Tibial nerve (tissue), 4 donors: ENCODE results near the gene ATP6V0D1. TPM values are rescaled to one million over a fixed set of nuclear protein-coding genes. Genes with fewer than 3 reads are reported as not detected.
"Not testable (repeated sequence)": the region's sequence is repeated elsewhere in the genome, so short reads cannot be mapped to it uniquely, and the experiment has no call there.

Experiments used
- DNase-seq, 2 donors: peaks; one replicate each; pipeline ENCODE4 v3.0.0-alpha.2; 2019; ENCODE audit warnings: low spot score in 2 of 2
- H3K27ac ChIP-seq, 4 donors: fragments of 200-600 bp; sonication (generic) in 3 of 4; one replicate each; pipeline ENCODE4 v1.5.1; 2017 to 2019; ENCODE audit warnings: mild to moderate bottlenecking in 1 of 4
- H3K27me3 ChIP-seq, 2 donors: fragments of 200-600 bp; sonication (generic) in 1 of 2; one replicate each; pipeline versions ENCODE4 v1.5.1 to v1.6.0; 2017 to 2019
- H3K36me3 ChIP-seq, 3 donors: fragments of 200-600 bp; sonication (generic); one replicate each; pipeline ENCODE4 v1.5.1; 2018 to 2019
- H3K4me1 ChIP-seq, 4 donors: fragments of 200-600 bp; sonication (generic) in 3 of 4; one replicate each; pipeline ENCODE4 v1.5.1; 2017 to 2019
- H3K4me3 ChIP-seq, 4 donors: fragments of 200-600 bp; sonication (generic) in 3 of 4; one replicate each; pipeline ENCODE4 v1.5.1; 2017 to 2019; ENCODE audit warnings: mild to moderate bottlenecking in 1 of 4, moderate library complexity in 1 of 4
- H3K9me3 ChIP-seq, 4 donors: fragments of 200-600 bp; sonication (generic) in 3 of 4; one replicate each; pipeline ENCODE4 v1.5.1; 2017 to 2019
- EP300 ChIP-seq, 2 donors: sonication (generic); formaldehyde crosslinking; IDR thresholded peaks; one replicate each; pipeline ENCODE4 v1.6.1; 2017; ENCODE audit warnings: antibody characterized with exemption in 2 of 2, mild to moderate bottlenecking in 1 of 2
- POLR2A ChIP-seq, 2 donors: fragments of 450-650 bp; IDR thresholded peaks; one replicate each; pipeline ENCODE4 v1.6.1; 2017; ENCODE audit warnings: antibody characterized with exemption in 2 of 2, mild to moderate bottlenecking in 2 of 2, moderate library complexity in 2 of 2
- WGBS, 2 donors: methylation state at CpG; one replicate each; pipeline ENCODE4 v1.1.5; 2018; 5-methylcytosine and 5-hydroxymethylcytosine counted together
- total RNA-seq, 4 donors: library from RNA; depleted of rRNA; stranded (reverse); fragments of >200 nt; gene quantifications; one replicate each; pipeline ENCODE4 v1.1.0, GENCODE V29; 2016
- TF ChIP-seq, protein P1 (sequence below), 5 experiments: fragments of 200-600 bp in 3 of 5; fragments of 450-650 bp in 2 of 5; sonication (generic) in 3 of 5; IDR thresholded peaks; one replicate each; pipeline ENCODE4 v1.5.1; 2016 to 2019; ENCODE audit warnings: antibody characterized with exemption in 5 of 5, mild to moderate bottlenecking in 3 of 5, moderate library complexity in 2 of 5

ATP6V0D1 gene
- total RNA-seq, 4 donors from 2014 or later: 55.1 to 113 (median 73.7) TPM

DNA sequence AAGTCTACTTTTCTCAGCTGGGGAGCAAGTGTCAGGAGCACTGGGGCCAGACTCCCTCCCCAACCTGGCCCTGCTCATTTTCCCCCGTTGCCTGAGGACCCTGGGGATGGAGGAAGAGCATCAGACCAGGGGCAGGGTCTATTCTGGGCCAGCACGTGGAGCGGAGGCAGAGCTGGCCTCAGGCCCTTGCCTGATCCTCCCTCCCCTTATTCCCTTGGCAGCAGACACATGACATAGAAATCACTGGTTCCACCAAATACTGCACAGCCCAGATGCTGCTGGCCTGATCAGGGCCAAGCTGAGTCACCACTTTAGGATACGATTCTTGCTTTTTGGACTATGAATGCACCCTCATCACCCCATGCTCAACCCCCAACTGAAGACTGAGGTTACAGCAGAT, 18.1 kb upstream of the ATP6V0D1 start:
- no peaks in the 10 kb centered on the region for H3K27me3 ChIP-seq
- peak in 1 of 2 donors; percentile 51 for DNase-seq
- H3K4me1 ChIP-seq: peaks cover 0 to 11% (median 0%) of the 10 kb centered on the region in 4 donors
- TF ChIP-seq POLR2A (IDR thresholded peaks at IDR 0.05) (no peak), EP300 (IDR thresholded peaks at IDR 0.05) (peak in 1 of 2 donors; percentile 21)
- H3K36me3 ChIP-seq: peaks cover 0 to 15% (median 0%) of the 10 kb centered on the region in 3 donors
- 65 to 71% methylated on average over 4 of the region's 4 CpGs for WGBS, 2 donors
- peak overlapping the region in 1 of 4 donors; percentile 42 for H3K27ac ChIP-seq
- H3K9me3 ChIP-seq: no peaks in the 10 kb centered on the region
- no peak overlapping the region for H3K4me3 ChIP-seq

DNA sequence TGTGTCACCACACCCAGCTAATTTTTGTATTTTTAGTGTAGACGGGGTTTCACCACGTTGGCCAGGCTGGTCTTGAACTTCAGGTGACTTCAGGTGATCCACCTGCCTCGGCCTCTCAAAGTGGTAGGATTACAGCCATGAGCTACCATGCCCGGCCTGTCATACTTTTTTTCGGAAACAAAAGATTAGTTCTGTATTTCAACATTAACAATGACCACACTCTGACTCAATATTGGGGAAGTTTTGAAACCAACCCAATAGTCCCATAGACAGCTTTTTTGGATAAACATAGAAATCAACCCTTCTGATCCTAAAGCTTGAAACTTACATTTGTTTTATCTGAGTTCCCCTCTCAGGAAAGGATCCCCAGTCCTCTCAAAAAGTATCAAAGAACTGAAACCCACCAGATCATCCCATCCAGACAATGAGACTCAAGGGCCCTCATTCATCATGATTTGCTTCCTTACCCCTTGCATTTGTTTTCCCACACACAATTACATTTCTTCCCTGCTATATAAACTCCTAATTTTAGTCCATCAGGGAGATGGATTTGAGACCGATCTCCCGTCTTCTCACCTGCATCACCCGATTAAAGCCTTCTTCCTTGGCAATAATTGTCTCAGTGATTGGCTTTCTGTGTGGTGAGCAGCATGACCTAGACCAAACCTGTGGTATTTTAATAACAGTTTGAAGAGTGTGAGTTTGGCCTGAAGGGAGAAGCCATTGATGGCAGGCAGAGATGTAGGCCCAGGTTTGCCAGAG, 9.6 kb upstream of the ATP6V0D1 start:
- 73 to 87% methylated on average over 8 of the region's 8 CpGs for WGBS, 2 donors
- peaks cover 0 to 3% (median 0%) of the 10 kb centered on the region in 3 donors for H3K36me3 ChIP-seq
- peaks cover 0 to 17% (median 2%) of the 10 kb centered on the region in 4 donors for H3K4me1 ChIP-seq
- no peak overlapping the region for H3K27ac ChIP-seq
- H3K4me3 ChIP-seq: no peak overlapping the region
- TF ChIP-seq EP300 (IDR thresholded peaks at IDR 0.05): no peak
- no peak for TF ChIP-seq POLR2A (IDR thresholded peaks at IDR 0.05)
- TF ChIP-seq, protein P1, sequence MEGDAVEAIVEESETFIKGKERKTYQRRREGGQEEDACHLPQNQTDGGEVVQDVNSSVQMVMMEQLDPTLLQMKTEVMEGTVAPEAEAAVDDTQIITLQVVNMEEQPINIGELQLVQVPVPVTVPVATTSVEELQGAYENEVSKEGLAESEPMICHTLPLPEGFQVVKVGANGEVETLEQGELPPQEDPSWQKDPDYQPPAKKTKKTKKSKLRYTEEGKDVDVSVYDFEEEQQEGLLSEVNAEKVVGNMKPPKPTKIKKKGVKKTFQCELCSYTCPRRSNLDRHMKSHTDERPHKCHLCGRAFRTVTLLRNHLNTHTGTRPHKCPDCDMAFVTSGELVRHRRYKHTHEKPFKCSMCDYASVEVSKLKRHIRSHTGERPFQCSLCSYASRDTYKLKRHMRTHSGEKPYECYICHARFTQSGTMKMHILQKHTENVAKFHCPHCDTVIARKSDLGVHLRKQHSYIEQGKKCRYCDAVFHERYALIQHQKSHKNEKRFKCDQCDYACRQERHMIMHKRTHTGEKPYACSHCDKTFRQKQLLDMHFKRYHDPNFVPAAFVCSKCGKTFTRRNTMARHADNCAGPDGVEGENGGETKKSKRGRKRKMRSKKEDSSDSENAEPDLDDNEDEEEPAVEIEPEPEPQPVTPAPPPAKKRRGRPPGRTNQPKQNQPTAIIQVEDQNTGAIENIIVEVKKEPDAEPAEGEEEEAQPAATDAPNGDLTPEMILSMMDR (IDR thresholded peaks at IDR 0.05): no peak
- H3K27me3 ChIP-seq: no peaks in the 10 kb centered on the region
- H3K9me3 ChIP-seq: no peaks in the 10 kb centered on the region
- DNase-seq: no peak

DNA sequence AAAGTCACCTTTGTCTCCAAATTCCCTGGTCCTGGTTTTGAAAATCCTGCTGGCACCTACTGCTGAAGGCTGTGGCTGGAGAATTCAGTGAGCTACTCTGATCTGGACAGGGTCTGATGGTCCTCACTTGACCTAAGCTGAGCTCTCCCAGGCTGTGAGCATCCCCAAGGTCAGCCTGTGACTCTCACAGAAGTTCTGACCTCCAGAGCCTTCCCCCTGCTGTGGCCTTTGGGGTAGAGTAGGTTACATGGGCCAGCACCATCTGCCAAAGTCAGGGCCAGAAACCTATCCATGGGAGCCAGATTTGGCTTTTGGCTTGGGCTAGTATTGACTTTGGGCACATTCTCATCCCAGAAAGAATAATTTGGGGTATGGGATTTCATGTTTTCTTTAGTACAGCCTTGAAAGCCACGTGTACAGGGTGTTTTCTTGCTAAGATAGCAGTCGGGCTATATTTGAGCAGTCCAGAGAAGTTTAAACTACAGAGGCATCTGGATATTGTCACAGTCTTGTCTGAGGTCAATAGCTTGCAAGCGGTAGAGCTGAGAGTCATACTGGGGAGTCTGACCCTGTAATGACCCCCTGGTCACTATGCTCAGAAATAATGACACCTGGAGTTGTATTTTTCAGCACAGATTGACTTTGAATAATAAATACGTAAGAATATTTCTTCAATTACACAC, 8.6 kb upstream of the ATP6V0D1 start:
- no peak for TF ChIP-seq EP300 (IDR thresholded peaks at IDR 0.05)
- no peak for TF ChIP-seq POLR2A (IDR thresholded peaks at IDR 0.05)
- TF ChIP-seq, protein P1 (IDR thresholded peaks at IDR 0.05): no peak
- WGBS, 2 donors: 58 to 60% methylated on average over 4 of the region's 4 CpGs
- Histone ChIP-seq H3K27me3 (no peaks in the 10 kb centered on the region), H3K4me3 (no peak overlapping the region), H3K27ac (peak overlapping the region in 2 of 4 donors; percentile 40 to 58), H3K9me3 (no peaks in the 10 kb centered on the region), H3K36me3 (peaks cover 0 to 12% (median 0%) of the 10 kb centered on the region in 3 donors), H3K4me1 (peaks cover 0 to 17% (median 2%) of the 10 kb centered on the region in 4 donors)
- DNase-seq: no peak

DNA sequence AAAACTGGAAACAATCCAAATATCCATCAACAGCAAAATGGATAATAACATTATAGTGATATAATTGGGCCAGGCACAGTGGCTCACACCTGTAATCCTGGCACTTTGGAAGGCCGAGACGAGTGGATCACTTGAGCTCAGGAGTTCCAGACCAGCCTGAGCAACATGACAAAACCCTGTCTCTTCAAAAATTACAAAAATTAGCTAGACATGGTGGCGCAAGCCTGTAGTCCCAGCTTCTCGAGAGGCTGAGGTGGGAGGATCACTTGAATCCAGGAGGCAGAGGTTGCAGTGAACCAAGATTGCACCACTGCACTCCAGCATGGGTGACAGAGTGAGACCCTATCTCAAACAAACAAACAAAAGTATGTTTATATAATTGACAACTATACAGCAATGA, 6.6 kb upstream of the ATP6V0D1 start:
- not testable (repeated sequence) for H3K27ac ChIP-seq, H3K9me3 ChIP-seq, H3K27me3 ChIP-seq, DNase-seq, H3K4me3 ChIP-seq
- peaks cover 0 to 20% (median 7%) of the 10 kb centered on the region in 4 donors for H3K4me1 ChIP-seq
- WGBS, 2 donors: 91 to 92% methylated on average over 4 of the region's 4 CpGs
- peaks cover 0 to 19% (median 0%) of the 10 kb centered on the region in 3 donors for H3K36me3 ChIP-seq

DNA sequence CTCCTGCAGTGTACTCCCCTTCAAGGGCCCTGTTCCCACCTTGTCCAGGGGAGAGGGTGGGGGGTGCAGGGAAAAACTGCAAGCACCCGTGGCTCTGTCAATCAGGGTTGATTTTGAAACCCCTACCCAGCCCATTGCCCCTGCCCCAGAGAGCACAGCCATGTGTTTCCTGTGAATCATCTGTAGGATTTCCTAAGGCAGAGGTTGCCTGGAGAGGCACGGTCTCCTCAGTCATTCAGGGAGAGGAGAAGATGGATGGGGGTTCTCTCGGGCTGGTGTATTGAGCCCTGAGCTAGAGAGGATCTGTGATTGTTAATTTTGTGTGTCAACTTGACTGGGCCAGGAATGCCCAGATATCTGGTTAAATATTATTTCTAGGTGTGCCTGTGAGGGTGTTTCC, 5.8 kb upstream of the ATP6V0D1 start:
- Histone ChIP-seq H3K4me1 (peaks cover 0 to 28% (median 15%) of the 10 kb centered on the region in 4 donors), H3K27ac (no peak overlapping the region), H3K9me3 (no peaks in the 10 kb centered on the region), H3K36me3 (peaks cover 0 to 19% (median 0%) of the 10 kb centered on the region in 3 donors), H3K4me3 (no peak overlapping the region), H3K27me3 (no peaks in the 10 kb centered on the region)
- no peak for DNase-seq
- 62 to 64% methylated on average over 3 of the region's 3 CpGs for WGBS, 2 donors
- TF ChIP-seq, protein P1 (IDR thresholded peaks at IDR 0.05): no peak
- TF ChIP-seq EP300 (IDR thresholded peaks at IDR 0.05) (no peak), POLR2A (IDR thresholded peaks at IDR 0.05) (no peak)
